ENCODE measurements around the gene SYP. TPM values are rescaled to one million over a fixed set of nuclear protein-coding genes. Genes with fewer than 3 reads are reported as not detected.
"Not testable (repeated sequence)": the region's sequence is repeated elsewhere in the genome, so short reads cannot be mapped to it uniquely, and the experiment has no call there.

SYP gene
- total and polyA plus RNA-seq, 2 donors = 3.6 to 14.4 TPM

DNA sequence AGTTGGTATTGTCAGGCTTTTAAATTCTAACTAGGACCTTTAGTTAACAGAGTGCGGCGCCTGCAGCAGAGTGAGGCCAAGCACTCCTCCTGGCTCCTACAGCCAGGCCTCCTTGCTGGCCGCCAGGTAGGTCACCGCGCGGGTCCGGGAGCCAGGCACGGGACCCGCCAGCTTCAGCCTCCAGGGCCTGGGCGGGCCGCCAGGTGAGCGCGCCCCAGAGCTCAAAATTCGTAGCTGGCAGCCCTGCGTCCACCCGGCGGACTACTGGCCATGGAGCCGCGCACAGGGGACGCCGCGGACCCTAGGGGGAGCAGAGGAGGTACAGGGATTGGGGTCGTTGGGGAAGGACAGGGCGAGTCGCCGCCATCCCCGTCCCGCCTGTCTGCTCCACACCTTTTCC lies 37.4 kb downstream of the SYP start, which contains the start of gene MAGIX:
Gene MAGIX, plus strand, starts transcription at position 139 of the 400 bp plus-strand sequence. Its CDS starts 132 bp downstream, at position 271.
- no peak for DNase-seq (ENCODE audit: low read depth in 6 of 9, low spot score in 9 of 9)
- peaks cover 0 to 17% of the 10 kb centered on the region in 2 donors for H3K9me3 ChIP-seq (ENCODE audit: control insufficient read depth in 2 of 2, insufficient read depth in 1 of 2, low read length in 1 of 2)
- H3K27ac ChIP-seq (ENCODE audit: low read depth in 1 of 2, low read length in 1 of 2) = no peak within 1 kb of the TSS
- peaks cover 6 to 26% of the 10 kb centered on the region in 2 donors for H3K4me1 ChIP-seq (ENCODE audit: control insufficient read depth in 2 of 2, insufficient read depth in 2 of 2, low read length in 2 of 2)
- 95% methylated on average over 28 of the region's 28 CpGs for WGBS
- peak within 1 kb of the TSS; percentile 43 to 47 for H3K4me3 ChIP-seq (ENCODE audit: low read length in 2 of 2)
- H3K36me3 ChIP-seq (ENCODE audit: control insufficient read depth in 2 of 2, insufficient read depth in 2 of 2, low read length in 1 of 2) = no peaks in the 10 kb centered on the region
- no peaks in the 10 kb centered on the region for H3K27me3 ChIP-seq (ENCODE audit: control insufficient read depth in 2 of 2, insufficient read depth in 1 of 2, low read length in 1 of 2)

DNA sequence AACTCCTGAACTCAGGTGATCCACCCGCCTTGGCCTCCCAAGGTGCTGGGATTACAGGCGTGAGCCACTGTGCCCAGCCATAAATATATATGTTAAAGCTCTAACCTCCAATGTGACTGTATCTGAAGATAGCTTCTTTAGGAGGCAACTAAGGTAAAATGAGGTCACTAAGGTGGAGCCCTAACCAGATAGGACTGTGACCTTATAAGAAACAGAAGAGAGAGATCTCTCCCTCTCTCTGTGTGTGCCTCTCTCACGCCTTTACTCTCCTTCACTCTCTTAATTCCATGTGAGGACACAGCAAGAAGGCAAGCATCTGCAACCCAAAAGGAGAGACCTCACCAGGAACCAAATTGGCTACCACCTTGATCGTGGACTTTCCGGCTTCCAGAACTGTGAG lies 38.4 kb downstream of the SYP start:
- Histone ChIP-seq H3K4me1 (ENCODE audit: control insufficient read depth in 2 of 2, insufficient read depth in 2 of 2, low read length in 2 of 2) (peaks cover 2 to 17% of the 10 kb centered on the region in 2 donors), H3K36me3 (ENCODE audit: control insufficient read depth in 2 of 2, insufficient read depth in 2 of 2, low read length in 1 of 2) (no peaks in the 10 kb centered on the region), H3K27ac (ENCODE audit: low read depth in 1 of 2, low read length in 1 of 2) (no peak overlapping the region), H3K4me3 (ENCODE audit: low read length in 2 of 2) (no peak overlapping the region), H3K9me3 (ENCODE audit: control insufficient read depth in 2 of 2, insufficient read depth in 1 of 2, low read length in 1 of 2) (peaks cover 0 to 17% of the 10 kb centered on the region in 2 donors), H3K27me3 (ENCODE audit: control insufficient read depth in 2 of 2, insufficient read depth in 1 of 2, low read length in 1 of 2) (no peaks in the 10 kb centered on the region)
- DNase-seq (ENCODE audit: low read depth in 6 of 9, low spot score in 9 of 9) = no peak
- 97% methylated on average over 5 of the region's 5 CpGs for WGBS

DNA sequence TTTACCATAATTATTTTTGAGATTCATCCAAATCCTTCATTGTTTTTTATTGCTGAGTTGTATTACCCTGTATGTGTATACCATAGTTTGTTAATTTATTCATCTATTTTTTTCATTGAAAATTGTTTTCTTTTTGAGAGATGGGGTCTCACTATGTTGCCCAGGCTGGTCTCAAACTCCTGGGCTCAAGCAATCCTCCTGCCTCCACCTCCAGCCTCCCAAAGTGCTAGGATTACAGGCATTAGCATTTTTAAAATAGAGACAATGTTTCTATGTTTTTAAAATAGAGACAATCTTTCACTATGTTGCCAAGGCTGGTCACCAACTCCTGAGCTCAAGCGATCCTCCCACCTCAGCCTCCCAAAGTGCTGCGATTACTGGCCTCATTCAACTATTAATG lies 39.1 kb downstream of the SYP start:
- no peak for DNase-seq (ENCODE audit: low read depth in 6 of 9, low spot score in 9 of 9)
- peaks cover 0 to 12% of the 10 kb centered on the region in 2 donors for H3K9me3 ChIP-seq (ENCODE audit: control insufficient read depth in 2 of 2, insufficient read depth in 1 of 2, low read length in 1 of 2)
- WGBS = 97% methylated on average over 2 of the region's 2 CpGs
- no peaks in the 10 kb centered on the region for H3K27me3 ChIP-seq (ENCODE audit: control insufficient read depth in 2 of 2, insufficient read depth in 1 of 2, low read length in 1 of 2)
- no peaks in the 10 kb centered on the region for H3K36me3 ChIP-seq (ENCODE audit: control insufficient read depth in 2 of 2, insufficient read depth in 2 of 2, low read length in 1 of 2)
- no peak overlapping the region for H3K27ac ChIP-seq (ENCODE audit: low read depth in 1 of 2, low read length in 1 of 2)
- peaks cover 0 to 14% of the 10 kb centered on the region in 2 donors for H3K4me1 ChIP-seq (ENCODE audit: control insufficient read depth in 2 of 2, insufficient read depth in 2 of 2, low read length in 2 of 2)
- H3K4me3 ChIP-seq (ENCODE audit: low read length in 2 of 2) = no peak overlapping the region

DNA sequence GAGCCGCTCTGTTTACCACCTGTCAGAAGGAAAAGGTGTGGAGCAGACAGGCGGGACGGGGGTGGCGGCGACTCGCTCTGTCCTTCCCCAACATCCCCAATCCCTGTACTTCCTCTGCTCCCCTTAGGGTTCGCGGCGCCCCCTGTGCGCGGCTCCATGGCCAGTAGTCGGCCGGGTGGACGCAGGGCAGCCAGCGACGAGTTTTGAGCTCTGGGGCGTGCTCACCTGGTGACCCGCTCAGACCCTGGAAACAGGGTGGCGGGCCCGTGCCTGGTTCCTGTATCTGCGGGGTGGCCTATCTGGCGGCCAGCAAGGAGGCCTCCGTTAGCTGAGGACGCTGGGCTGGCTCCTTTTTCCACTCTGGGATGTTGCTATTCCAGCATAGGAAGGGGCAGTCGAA lies 42.8 kb downstream of the SYP start:
- Histone ChIP-seq H3K4me3 (ENCODE audit: low read length in 2 of 2) (no peak overlapping the region), H3K27ac (ENCODE audit: low read depth in 1 of 2, low read length in 1 of 2) (no peak overlapping the region), H3K36me3 (ENCODE audit: control insufficient read depth in 2 of 2, insufficient read depth in 2 of 2, low read length in 1 of 2) (no peaks in the 10 kb centered on the region), H3K27me3 (ENCODE audit: control insufficient read depth in 2 of 2, insufficient read depth in 1 of 2, low read length in 1 of 2) (no peaks in the 10 kb centered on the region), H3K4me1 (ENCODE audit: control insufficient read depth in 2 of 2, insufficient read depth in 2 of 2, low read length in 2 of 2) (peaks cover 2 to 10% of the 10 kb centered on the region in 2 donors), H3K9me3 (ENCODE audit: control insufficient read depth in 2 of 2, insufficient read depth in 1 of 2, low read length in 1 of 2) (no peaks in the 10 kb centered on the region)
- 96% methylated on average over 24 of the region's 25 CpGs for WGBS
- no peak for DNase-seq (ENCODE audit: low read depth in 6 of 9, low spot score in 9 of 9)

DNA sequence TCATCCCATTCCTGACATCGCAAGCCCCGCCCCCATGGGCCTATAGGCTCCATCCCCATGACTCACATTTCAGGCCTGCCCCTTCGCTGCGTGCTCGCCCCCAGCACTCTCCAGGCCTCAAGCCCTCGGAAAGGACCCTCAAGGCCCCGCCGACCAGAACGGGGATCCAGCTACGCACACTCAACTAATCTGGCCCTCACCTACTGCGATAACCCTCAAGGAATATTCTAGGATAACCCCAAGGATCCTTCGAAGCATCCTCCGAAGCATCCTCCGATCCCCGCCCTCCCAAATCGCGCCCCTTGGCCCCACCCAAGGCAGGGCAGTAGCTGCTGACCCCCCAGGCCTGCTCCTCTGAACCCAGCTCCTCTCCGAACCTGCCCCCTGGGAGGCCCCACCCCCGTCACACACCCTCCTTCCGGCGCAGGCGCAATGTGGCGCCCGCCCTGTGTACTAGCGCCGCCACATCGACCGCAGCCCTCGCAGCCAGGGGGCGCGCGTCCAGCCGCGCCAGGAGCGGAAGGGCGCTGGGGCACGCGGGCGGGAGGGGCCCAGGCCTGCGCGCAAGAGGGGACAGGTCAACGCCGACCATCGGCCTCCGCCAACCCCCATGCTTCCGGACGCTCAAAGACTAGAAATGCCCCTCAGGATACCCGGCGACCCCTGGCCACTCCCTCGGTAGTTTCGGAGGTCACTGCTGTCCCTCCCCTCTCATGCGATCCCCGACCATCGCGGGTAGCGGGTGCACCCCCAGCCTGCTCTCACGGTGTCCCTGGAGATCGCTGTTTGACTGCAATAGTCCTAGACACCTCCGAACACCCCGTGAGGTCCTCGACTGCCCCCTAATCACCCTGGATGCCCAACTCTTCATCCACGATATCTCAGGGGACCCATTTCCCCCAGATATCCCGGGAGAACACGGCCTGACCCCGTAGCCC lies 43.8 kb downstream of the SYP start:
- Histone ChIP-seq H3K4me3 (ENCODE audit: low read length in 2 of 2) (peak overlapping the region; percentile 58 to 70), H3K36me3 (ENCODE audit: control insufficient read depth in 2 of 2, insufficient read depth in 2 of 2, low read length in 1 of 2) (no peaks in the 10 kb centered on the region), H3K27me3 (ENCODE audit: control insufficient read depth in 2 of 2, insufficient read depth in 1 of 2, low read length in 1 of 2) (no peaks in the 10 kb centered on the region), H3K27ac (ENCODE audit: low read depth in 1 of 2, low read length in 1 of 2) (peak overlapping the region; percentile 85 to 90), H3K4me1 (ENCODE audit: control insufficient read depth in 2 of 2, insufficient read depth in 2 of 2, low read length in 2 of 2) (peaks cover 2 to 10% of the 10 kb centered on the region in 2 donors), H3K9me3 (ENCODE audit: control insufficient read depth in 2 of 2, insufficient read depth in 1 of 2, low read length in 1 of 2) (no peaks in the 10 kb centered on the region)
- whole genome bisulfite sequencing = 2% methylated on average over 65 of the region's 65 CpGs
- DNase-seq (ENCODE audit: low read depth in 6 of 9, low spot score in 9 of 9) = peak in 7 of 9 donors; percentile 30 to 87 (median 69)

DNA sequence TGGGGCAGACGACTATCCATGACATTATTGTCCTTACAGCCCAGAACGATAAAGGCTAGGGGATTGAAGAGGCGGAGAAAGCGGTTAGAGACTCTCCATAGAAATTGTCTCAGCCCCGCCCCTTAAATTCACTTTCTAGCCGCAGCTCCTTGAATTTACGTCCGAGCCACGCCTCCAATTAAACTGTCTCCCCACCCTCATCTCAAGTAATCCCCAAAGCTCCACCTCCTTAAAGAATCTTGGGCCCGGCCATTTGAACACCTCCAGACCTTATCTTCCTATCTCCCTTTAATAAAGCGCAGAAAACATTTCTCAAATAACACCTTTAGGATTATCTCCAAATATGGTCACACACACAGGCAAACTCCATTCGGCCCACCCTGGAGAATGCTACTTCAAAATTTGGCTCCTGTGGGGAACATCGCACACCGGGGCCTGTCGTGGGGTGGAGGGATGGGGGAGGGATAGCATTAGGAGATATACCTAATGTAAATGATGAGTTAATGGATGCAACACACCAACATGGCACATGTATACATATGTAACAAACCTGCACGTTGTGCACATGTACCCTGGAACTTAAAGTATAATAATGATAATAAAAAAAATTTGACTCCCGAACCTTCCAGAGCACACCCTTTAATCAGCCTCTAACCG lies 44.6 kb downstream of the SYP start:
- Histone ChIP-seq H3K27ac (ENCODE audit: low read depth in 1 of 2, low read length in 1 of 2) (peak overlapping the region in 1 of 2 donors; percentile 90), H3K27me3 (ENCODE audit: control insufficient read depth in 2 of 2, insufficient read depth in 1 of 2, low read length in 1 of 2) (no peaks in the 10 kb centered on the region), H3K4me3 (ENCODE audit: low read length in 2 of 2) (peak overlapping the region; percentile 58 to 70), H3K9me3 (ENCODE audit: control insufficient read depth in 2 of 2, insufficient read depth in 1 of 2, low read length in 1 of 2) (no peaks in the 10 kb centered on the region), H3K36me3 (ENCODE audit: control insufficient read depth in 2 of 2, insufficient read depth in 2 of 2, low read length in 1 of 2) (no peaks in the 10 kb centered on the region), H3K4me1 (ENCODE audit: control insufficient read depth in 2 of 2, insufficient read depth in 2 of 2, low read length in 2 of 2) (peaks cover 2 to 10% of the 10 kb centered on the region in 2 donors)
- peak in 2 of 9 donors; percentile 29 to 56 for DNase-seq (ENCODE audit: low read depth in 6 of 9, low spot score in 9 of 9)
- WGBS = 1% methylated on average over 18 of the region's 18 CpGs

DNA sequence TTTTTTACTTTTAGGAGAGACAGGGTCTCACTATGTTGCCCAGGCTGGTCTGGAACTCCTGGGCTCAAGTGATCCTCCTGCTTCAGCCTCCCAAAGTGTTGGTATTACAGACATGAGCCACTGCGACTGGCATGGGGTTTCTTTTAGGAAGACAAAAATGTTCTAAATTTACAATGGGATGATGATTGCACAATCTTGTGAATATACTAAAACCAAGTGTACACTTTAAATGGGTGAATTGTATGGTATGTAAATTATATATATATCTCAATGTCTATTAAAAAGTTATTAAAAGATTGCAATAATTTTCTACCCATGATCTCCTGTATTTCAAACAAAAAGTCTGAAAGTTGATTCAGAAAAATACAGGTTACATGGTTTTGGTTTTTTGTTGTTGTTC lies 46.5 kb downstream of the SYP start:
- 100% methylated on average over 1 of the region's 1 CpG for WGBS
- H3K4me1 ChIP-seq (ENCODE audit: control insufficient read depth in 2 of 2, insufficient read depth in 2 of 2, low read length in 2 of 2) = peaks cover 2 to 10% of the 10 kb centered on the region in 2 donors

DNA sequence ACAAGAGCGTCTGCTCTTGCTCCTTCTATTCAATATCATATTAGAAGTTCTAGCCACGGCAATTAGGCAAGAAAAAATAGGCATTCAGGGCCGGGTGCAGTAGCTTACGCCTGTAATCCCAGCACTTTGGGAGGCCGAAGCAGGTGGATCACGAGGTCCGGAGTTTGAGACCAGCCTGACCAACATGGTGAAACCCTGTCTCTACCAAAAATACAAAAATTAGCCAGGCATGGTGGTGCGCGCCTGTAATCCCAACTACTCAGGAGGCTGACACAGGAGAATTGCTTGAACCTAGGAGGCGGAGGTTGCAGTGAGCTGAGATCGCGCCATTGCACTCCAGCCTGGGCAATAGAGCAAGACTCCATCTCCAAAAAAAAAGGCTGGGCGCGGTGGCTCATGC lies 50.7 kb downstream of the SYP start:
- not testable (repeated sequence) for DNase-seq (ENCODE audit: low read depth in 6 of 9, low spot score in 9 of 9); H3K9me3 ChIP-seq (ENCODE audit: control insufficient read depth in 2 of 2, insufficient read depth in 1 of 2, low read length in 1 of 2); H3K4me3 ChIP-seq (ENCODE audit: low read length in 2 of 2); H3K27ac ChIP-seq (ENCODE audit: low read depth in 1 of 2, low read length in 1 of 2); H3K36me3 ChIP-seq (ENCODE audit: control insufficient read depth in 2 of 2, insufficient read depth in 2 of 2, low read length in 1 of 2); H3K4me1 ChIP-seq (ENCODE audit: control insufficient read depth in 2 of 2, insufficient read depth in 2 of 2, low read length in 2 of 2); H3K27me3 ChIP-seq (ENCODE audit: control insufficient read depth in 2 of 2, insufficient read depth in 1 of 2, low read length in 1 of 2)
- WGBS = 98% methylated on average over 14 of the region's 14 CpGs

More for the DNA sequence above, 46.5 kb downstream of the SYP start:
- no peak for DNase-seq (ENCODE audit: low read depth in 6 of 9, low spot score in 9 of 9)
- Histone ChIP-seq H3K27ac (ENCODE audit: low read depth in 1 of 2, low read length in 1 of 2) (no peak overlapping the region), H3K36me3 (ENCODE audit: control insufficient read depth in 2 of 2, insufficient read depth in 2 of 2, low read length in 1 of 2) (no peaks in the 10 kb centered on the region), H3K9me3 (ENCODE audit: control insufficient read depth in 2 of 2, insufficient read depth in 1 of 2, low read length in 1 of 2) (no peaks in the 10 kb centered on the region), H3K4me3 (ENCODE audit: low read length in 2 of 2) (no peak overlapping the region), H3K27me3 (ENCODE audit: control insufficient read depth in 2 of 2, insufficient read depth in 1 of 2, low read length in 1 of 2) (no peaks in the 10 kb centered on the region)
